Panc1 (cell line): ENCODE measurements around the gene TNFAIP3.

Experiments
- POLR2AphosphoS5 ChIP-seq: IDR thresholded peaks from 2 replicates; pipeline ENCODE4 v1.6.1; 2012; ENCODE audit warnings: mild to moderate bottlenecking, low read depth, low read length, moderate library complexity
- TF ChIP-seq, protein P1 (sequence below): fragments of 450-650 bp; IDR thresholded peaks from 2 replicates; pipeline ENCODE4 v1.5.1; 2017; ENCODE audit warnings: mild to moderate bottlenecking

DNA sequence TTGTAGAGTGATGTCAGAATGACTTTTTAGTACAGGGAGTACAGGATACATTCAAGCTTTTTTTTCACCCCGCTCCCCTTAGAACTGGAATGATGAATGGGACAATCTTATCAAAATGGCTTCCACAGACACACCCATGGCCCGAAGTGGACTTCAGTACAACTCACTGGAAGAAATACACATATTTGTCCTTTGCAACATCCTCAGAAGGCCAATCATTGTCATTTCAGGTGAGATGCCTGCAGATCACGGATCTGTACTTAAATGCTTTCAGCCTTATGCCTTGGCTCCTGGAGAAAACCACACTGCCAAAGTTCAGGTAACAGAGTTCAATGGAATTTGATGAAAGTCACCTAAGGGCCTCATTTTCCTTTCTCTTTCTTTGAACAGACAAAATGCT, 8.5 kb downstream of the TNFAIP3 start:
- TF ChIP-seq POLR2AphosphoS5, result no peak
- TF ChIP-seq, protein P1, sequence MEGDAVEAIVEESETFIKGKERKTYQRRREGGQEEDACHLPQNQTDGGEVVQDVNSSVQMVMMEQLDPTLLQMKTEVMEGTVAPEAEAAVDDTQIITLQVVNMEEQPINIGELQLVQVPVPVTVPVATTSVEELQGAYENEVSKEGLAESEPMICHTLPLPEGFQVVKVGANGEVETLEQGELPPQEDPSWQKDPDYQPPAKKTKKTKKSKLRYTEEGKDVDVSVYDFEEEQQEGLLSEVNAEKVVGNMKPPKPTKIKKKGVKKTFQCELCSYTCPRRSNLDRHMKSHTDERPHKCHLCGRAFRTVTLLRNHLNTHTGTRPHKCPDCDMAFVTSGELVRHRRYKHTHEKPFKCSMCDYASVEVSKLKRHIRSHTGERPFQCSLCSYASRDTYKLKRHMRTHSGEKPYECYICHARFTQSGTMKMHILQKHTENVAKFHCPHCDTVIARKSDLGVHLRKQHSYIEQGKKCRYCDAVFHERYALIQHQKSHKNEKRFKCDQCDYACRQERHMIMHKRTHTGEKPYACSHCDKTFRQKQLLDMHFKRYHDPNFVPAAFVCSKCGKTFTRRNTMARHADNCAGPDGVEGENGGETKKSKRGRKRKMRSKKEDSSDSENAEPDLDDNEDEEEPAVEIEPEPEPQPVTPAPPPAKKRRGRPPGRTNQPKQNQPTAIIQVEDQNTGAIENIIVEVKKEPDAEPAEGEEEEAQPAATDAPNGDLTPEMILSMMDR, result no peak
